ENCODE results near the gene ARHGEF25. TPM values are rescaled to one million over a fixed set of nuclear protein-coding genes. Genes with fewer than 3 reads are reported as not detected.
"Not testable (repeated sequence)": the region's sequence is repeated elsewhere in the genome, so short reads cannot be mapped to it uniquely, and the experiment has no call there.

The ARHGEF25 gene
- total and polyA plus RNA-seq, 2 of the 4 experiments (the other 2 are of a cell fraction) = 6.3 to 17.9 TPM

DNA sequence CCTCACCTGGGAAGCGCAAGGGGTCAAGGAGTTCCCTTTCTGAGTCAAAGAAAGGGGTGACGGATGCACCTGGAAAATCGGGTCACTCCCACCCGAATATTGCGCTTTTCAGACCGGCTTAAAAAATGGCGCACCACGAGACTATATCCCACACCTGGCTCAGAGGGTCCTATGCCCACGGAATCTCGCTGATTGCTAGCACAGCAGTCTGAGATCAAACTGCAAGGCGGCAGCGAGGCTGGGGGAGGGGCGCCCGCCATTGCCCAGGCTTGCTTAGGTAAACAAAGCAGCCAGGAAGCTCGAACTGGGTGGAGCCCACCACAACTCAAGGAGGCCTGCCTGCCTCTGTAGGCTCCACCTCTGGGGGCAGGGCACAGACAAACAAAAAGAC, 35.4 kb downstream of the ARHGEF25 start:
- H2BK20ac ChIP-seq (ENCODE audit: low read depth, low read length); CTCF ChIA-PET; H4K8ac ChIP-seq (ENCODE audit: low read depth in 2 of 2, low read length in 2 of 2); H3K23ac ChIP-seq (ENCODE audit: low read depth, low read length); H3K4me1 ChIP-seq (ENCODE audit: control insufficient read depth, insufficient read depth, low read length); H2BK15ac ChIP-seq (ENCODE audit: low read depth, low read length); H4K5ac ChIP-seq (ENCODE audit: low read depth, low read length); H3K36me3 ChIP-seq (ENCODE audit: control insufficient read depth, insufficient read depth, low read length); H3K18ac ChIP-seq (ENCODE audit: low read depth, low read length); H3K27ac ChIP-seq (ENCODE audit: insufficient read depth, low read length); H4K20me1 ChIP-seq (ENCODE audit: insufficient read depth, low read length); intact Hi-C loops (cut with micrococcal nuclease); dilution Hi-C loops (cut with HindIII; ENCODE audit: low sequenced_read_pairs, unreplicated experiment); H3K9ac ChIP-seq (ENCODE audit: low read depth, low read length); H3K56ac ChIP-seq (ENCODE audit: extremely low read depth, insufficient read depth, low read length); H4K91ac ChIP-seq (ENCODE audit: insufficient read depth, low read depth, low read length); H2AFZ ChIP-seq (replicated peaks; ENCODE audit: low read length, poor library complexity); BruUV-seq (replicated peaks); H3K79me1 ChIP-seq (ENCODE audit: low read depth in 1 of 2, low read length in 2 of 2); DNase-seq; in situ Hi-C loops (cut with MboI; ENCODE audit: low sequenced_read_pairs); H3K4me3 ChIP-seq (ENCODE audit: insufficient read depth, low read depth, low read length); H3K27me3 ChIP-seq (ENCODE audit: control insufficient read depth, insufficient read depth, low read length); ATAC-seq (ENCODE audit: low read depth); H2AK9ac ChIP-seq (replicated peaks; ENCODE audit: low read depth, low read length, poor library complexity); POLR2A ChIA-PET (ENCODE audit: unreplicated experiment); H3K4ac ChIP-seq (ENCODE audit: low read depth, low read length); H3K4me2 ChIP-seq (ENCODE audit: low read depth, low read length); H2BK120ac ChIP-seq (ENCODE audit: low read depth, low read length); H2BK5ac ChIP-seq (ENCODE audit: low read depth, low read length, poor library complexity, severe bottlenecking); H3K9me3 ChIP-seq (ENCODE audit: control insufficient read depth, insufficient read depth, low read length); H3K9me1 ChIP-seq (ENCODE audit: insufficient read depth, low read length); H2AK5ac ChIP-seq (ENCODE audit: low read depth, low read length); H3K14ac ChIP-seq (replicated peaks; ENCODE audit: low read depth, low read length): not testable (repeated sequence)
- no CpG with 5 or more reads among the region's 15 CpGs for WGBS, 2 experiments (ENCODE audit: extremely low coverage in 2 of 2, insufficient read length in 1 of 2)

Measured in IMR-90 (cell line).